Heart left ventricle (tissue), 13 donors: ENCODE data around the gene NRCAM.

Source experiments
- POLR2A ChIP-seq, 2 donors: fragments of 450-650 bp; IDR thresholded peaks; one replicate each; pipeline ENCODE4 v1.6.1; 2017; ENCODE audit warnings: antibody characterized with exemption in 2 of 2, mild to moderate bottlenecking in 2 of 2, moderate library complexity in 2 of 2
- TF ChIP-seq, protein P1 (sequence below), 12 donors: fragments of 200-600 bp; sonication (generic) in 4 of 12; IDR thresholded peaks; one replicate each; pipeline versions ENCODE4 v1.5.0 to v1.8.0; 2018 to 2022; ENCODE audit warnings: antibody characterized with exemption in 12 of 12, mild to moderate bottlenecking in 5 of 12
- donor health status: ischemic (EF 13 %, LVEDD 7.1; RV severe dilation, severe dysfunction).
- donor health status: DM: no; HTN: yes; CAD: no.
- donor health status: DM: no; HTN: no; CAD: no.
- donor health status: ischemic (EF 25% LVEDD 6.9; RV normal size, moderate dysfunction).
- donor health status: ischemic (EF 25% LVEDD 5.7; RV mildly dilated, moderate dysfunction).
- donor health status: ischemic (EF 35%, LVEDD 5.7; RV mildly dilated, moderate dysfunction).
- donor health status: nonischemic (EF 11% LVEDD 7.7; RV severe dilation, severe dysfunction).
- donor health status: DM: yes; HTN: yes; CAD: no.
- donor health status: PGD.
- donor health status: ischemic (EF 29% LVEDD 5.4; RV normal size, mild dysfunction).
- donor health status: nonischemic (EF 23%, LVEDD 6.1; RV moderate dilation, normal function).

GRCh38 chr7:108459922-108460551 is 3.8 kb upstream of the NRCAM start:
- TF ChIP-seq POLR2A (IDR thresholded peaks at IDR 0.05) = no peak
- TF ChIP-seq, protein P1, sequence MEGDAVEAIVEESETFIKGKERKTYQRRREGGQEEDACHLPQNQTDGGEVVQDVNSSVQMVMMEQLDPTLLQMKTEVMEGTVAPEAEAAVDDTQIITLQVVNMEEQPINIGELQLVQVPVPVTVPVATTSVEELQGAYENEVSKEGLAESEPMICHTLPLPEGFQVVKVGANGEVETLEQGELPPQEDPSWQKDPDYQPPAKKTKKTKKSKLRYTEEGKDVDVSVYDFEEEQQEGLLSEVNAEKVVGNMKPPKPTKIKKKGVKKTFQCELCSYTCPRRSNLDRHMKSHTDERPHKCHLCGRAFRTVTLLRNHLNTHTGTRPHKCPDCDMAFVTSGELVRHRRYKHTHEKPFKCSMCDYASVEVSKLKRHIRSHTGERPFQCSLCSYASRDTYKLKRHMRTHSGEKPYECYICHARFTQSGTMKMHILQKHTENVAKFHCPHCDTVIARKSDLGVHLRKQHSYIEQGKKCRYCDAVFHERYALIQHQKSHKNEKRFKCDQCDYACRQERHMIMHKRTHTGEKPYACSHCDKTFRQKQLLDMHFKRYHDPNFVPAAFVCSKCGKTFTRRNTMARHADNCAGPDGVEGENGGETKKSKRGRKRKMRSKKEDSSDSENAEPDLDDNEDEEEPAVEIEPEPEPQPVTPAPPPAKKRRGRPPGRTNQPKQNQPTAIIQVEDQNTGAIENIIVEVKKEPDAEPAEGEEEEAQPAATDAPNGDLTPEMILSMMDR (IDR thresholded peaks at IDR 0.05) = peak in 7 of 12 donors; percentile 21 to 51 (median 39)
